ENCODE measurements around the gene FHDC1.
A peak's percentile ranks its signal among the peaks of the same experiment; 100 is the strongest.
"Not testable (repeated sequence)": the region's sequence is repeated elsewhere in the genome, so short reads cannot be mapped to it uniquely, and the experiment has no call there.

Gene FHDC1
- 0.24 to 0.56 reads per million in 2 donors for total RNA-seq

- DNase-seq = no peak
These were observed at the start of gene FHDC1 for GRCh38 chr4:152935631-152936445. Gene FHDC1, plus strand, starts transcription at chr4:152936323. Its CDS starts 6,735 bp downstream, at chr4:152943058.

DNA sequence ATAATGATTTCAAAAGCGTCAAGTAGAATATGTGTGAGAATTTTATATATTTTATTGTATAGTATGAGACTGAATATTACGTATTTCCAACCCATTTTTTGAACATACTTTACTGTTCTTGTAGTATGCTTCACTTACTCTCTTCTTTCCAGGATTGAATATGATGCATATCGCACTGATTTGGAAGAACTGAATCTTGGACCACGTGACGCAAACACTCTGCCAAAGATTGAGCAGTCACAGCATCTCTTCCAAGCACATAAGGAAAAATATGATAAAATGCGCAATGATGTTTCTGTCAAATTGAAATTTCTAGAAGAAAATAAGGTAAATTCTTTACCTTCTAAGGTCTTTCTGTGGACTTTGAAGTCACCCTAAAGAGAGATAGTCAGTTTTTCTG lies 48.1 kb upstream of the FHDC1 start:
- no peak for DNase-seq

DNA sequence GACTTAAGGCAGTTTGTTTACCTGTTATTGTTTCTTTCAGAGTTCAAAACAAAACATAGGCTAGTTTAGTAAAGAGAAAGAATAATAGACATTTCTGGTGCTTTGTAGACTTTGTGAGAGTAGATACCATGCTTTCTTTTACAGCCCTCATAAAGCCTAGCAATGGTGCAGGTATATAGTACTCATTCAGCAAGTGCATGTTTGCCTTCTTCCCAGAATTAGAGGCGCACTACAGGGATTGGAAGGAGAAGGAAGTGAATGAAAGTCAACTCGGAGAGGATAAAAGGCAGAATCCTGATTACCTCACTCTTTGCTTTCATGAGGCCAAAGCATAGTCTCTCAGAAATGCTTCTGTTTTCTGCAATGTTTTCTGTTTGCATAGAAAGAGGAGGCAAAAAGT lies 43.1 kb upstream of the FHDC1 start:
- no peak for DNase-seq

DNA sequence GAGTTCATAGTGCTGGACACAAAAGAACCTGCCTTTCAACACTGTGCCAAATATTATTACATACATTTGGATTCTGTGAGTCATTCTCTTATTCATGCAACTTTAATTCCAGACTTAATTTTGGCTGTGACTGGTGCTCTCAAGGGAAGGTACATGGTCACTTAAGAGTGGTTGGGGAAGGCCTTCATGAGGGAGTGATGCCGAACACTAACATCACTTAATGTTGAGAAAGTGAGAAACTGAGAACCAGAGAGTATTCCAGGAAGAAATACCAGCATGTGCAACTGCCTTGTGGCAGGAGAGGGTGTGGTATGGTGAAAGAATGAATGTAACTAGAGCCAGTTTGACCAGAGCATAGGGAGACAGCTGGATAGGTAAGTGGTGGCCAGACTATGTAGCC lies 41.5 kb upstream of the FHDC1 start:
- no peak for DNase-seq

DNA sequence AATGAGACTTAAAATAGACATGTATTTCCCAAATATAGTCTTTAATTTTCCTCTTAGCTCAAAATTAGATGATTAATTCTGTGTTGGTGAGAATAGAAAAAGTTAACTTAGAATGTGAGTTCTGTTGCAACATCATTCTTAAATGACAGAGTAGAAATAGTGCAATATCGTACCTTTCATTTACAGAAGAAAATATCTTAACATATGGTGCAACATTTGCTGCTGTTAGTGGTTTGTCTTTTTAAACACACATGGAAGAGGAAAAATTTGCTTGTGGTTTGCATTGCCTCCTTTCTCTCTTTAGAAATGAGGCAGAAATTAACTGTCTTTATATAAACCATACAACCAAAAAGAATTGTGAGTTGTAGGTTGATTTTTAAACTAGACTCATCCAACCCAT lies 39.3 kb upstream of the FHDC1 start:
- no peak for DNase-seq

DNA sequence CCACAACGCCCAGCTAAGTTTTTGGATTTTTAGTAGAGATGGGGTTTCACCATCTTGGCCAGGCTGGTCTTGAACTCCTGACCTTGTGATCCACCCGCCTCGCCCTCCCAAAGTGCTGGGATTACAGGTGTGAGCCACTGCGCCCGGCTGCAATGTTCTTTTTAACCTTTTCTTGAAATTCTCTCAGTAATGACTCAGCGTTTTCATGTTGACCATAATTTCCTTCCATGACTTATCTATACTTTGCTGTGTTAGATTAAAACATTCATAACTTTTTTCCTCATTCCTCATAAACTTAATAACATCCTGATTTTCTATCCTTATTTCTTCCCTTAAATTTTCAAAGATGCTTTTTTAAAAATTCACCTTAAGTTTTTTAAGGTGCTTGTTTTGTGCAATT lies 38.0 kb upstream of the FHDC1 start:
- DNase-seq = not testable (repeated sequence)

- DNase-seq = no peak
These were observed 37.5 kb upstream of the FHDC1 start for GRCh38 chr4:152898606-152899005.

GRCh38 chr4:152900395-152900794 lies 35.7 kb upstream of the FHDC1 start:
- DNase-seq = no peak

DNA sequence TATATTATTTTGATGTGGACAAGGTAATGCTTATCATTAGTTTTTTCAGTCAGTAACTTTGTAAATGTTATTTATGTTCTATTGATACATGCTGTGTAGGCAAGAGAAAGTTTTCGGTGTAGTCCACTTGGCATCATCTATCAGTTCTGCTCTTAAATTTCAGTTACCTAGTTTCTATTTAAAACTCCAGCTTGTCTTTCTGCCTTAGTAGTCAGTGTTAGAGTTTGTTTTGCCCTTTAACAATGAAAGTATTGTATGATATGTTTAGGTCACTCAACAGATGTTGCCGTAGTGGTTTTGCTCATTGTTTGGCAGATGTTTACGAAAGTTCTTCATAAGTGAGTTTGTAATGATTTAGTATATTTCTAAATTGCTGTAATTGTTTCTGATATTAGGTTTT lies 34.9 kb upstream of the FHDC1 start:
- DNase-seq = no peak

GRCh38 chr4:152903658-152904057 lies 32.5 kb upstream of the FHDC1 start:
- no peak for DNase-seq

GRCh38 chr4:152909901-152910300 lies 26.2 kb upstream of the FHDC1 start:
- DNase-seq = no peak

DNA sequence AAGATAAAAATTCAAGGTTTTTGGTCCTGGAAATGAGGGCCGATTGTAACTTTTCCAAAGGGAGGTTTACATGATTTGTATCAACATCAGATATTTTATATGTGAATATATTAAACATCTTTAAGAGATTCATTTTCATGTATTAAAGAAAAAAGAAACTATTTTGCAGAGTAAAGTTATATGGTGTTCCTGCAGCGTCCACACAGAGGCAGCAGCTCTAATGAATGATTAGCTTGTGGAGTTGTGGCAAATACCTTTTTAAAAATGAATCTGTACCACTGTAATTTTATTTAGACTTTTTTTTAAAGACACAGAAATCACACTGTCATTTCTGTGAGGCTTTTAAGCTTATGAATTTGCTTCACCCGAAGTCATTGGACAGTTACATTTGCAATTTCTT lies 25.6 kb upstream of the FHDC1 start:
- no peak for DNase-seq

GRCh38 chr4:152917543-152918395 lies 18.4 kb upstream of the FHDC1 start:
- no peak for DNase-seq

DNA sequence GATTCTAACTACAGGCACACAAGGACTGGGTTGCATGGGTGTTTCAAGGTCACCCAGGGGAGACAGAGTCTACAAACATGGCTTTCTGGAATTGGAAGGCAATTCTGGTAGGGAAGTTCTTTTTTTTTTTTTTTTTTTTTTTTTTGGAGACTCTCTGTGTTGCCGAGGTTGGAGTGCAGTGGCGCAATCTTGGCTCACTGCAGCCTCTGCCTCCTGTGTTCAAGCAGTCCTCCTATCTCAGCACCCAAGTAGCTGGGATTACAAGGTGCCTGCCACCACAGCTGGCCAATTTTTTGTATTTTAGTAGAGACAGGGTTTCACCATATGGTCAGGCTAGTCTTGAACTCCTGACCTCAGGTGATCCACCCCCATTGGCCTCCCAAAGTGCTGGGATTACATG lies 16.3 kb upstream of the FHDC1 start:
- no peak for DNase-seq

DNA sequence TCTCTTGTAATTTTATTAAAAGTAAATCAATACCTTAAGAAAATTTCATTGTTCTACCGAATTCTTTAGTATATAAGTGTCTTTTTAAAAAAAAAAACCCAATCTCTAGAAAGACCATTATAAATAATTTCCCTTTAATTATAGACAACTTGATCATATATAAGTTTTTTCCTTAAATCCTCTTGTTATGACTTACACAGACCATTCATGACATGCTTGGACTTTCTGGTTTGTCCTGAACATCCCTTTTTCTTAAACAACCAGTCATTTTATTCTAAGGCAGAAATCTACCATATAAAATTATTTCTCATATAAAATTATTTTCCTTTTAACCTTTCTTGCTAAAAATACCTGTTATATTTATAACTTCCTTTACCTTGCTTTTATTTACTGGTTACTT lies 15.4 kb upstream of the FHDC1 start:
- DNase-seq = no peak

GRCh38 chr4:152921284-152921683 lies 14.8 kb upstream of the FHDC1 start:
- no peak for DNase-seq

DNA sequence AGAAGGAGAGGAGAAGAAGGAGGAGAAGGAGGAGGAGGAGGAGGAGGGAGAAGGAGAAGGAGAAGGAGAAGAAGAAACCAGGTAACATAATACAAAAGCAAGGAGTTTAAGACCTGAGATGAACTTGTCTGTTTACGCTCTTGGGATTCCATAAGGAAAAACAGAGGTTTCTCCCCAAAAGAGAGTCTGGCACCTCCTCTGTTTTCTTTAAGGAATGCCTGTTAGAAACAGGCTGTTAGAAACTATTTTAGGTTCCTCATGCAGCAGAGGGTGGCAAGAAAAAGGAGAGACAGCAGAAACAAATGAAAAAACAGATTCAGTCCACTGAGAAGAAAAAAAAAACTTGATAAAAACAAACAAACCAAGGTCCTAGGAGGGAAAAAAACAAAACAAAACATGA lies 10.3 kb upstream of the FHDC1 start:
- DNase-seq = no peak

DNA sequence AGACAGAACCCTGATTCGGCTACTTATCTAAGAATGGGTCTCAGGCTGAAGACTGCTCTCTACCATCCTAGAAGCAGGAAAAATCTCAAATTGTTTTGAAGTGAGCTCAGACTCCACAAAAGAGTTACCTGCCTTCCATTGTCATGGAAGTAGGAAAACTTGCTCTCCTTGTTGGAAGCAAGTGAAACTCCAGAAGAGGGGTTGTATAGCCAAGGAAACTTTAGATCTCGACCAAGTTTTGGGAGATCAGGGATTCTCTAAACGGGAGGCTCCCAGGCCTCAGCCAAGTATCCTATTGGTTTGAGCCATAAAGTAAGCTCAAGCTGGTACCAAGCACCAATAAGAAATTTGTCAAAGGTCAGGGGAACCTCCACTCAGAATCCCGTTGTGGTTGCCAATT lies 9.2 kb upstream of the FHDC1 start:
- no peak for DNase-seq

GRCh38 chr4:152927737-152928136 lies 8.4 kb upstream of the FHDC1 start:
- no peak for DNase-seq

DNA sequence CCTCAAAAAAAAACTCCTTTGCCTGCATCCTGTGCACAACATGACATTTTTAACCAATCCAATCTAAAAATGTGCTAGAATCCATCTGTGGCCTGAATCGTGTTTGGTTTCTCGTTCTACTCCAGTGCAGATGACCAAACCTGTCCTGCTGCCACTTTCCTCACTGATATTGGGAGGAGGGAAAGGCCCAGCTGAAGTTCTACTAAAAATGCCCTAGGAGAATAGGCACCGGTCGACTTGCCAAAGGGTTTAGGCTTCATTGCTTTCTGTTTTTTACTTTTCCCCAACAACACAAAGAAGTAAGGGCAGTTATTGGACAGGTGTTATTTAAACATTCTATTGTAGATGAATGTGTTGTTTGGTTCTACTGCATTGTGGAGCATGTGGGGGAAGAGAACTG lies 7.8 kb upstream of the FHDC1 start:
- no peak for DNase-seq

DNA sequence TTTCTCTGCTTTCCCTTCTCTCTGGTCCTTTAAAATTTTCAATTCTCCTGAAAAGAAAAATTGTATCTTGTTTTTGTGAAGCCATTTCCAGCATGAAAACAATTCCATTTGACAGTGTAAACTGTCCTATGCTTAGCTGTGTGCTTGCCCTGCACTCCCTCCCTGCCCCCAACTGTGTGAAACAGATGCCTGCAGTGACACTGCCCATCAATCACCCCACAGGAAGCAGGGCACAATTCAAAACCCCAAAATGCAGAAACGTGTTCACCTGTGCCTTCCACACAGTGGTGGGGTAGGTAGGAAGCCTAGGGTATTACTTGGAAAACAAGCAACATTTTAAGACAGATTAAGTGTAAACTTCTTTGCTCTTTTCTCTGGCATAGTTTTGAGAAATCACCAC lies 6.2 kb upstream of the FHDC1 start:
- no peak for DNase-seq

- DNase-seq = no peak
These were observed 980 bp upstream of the FHDC1 start for GRCh38 chr4:152935143-152935542.

DNA sequence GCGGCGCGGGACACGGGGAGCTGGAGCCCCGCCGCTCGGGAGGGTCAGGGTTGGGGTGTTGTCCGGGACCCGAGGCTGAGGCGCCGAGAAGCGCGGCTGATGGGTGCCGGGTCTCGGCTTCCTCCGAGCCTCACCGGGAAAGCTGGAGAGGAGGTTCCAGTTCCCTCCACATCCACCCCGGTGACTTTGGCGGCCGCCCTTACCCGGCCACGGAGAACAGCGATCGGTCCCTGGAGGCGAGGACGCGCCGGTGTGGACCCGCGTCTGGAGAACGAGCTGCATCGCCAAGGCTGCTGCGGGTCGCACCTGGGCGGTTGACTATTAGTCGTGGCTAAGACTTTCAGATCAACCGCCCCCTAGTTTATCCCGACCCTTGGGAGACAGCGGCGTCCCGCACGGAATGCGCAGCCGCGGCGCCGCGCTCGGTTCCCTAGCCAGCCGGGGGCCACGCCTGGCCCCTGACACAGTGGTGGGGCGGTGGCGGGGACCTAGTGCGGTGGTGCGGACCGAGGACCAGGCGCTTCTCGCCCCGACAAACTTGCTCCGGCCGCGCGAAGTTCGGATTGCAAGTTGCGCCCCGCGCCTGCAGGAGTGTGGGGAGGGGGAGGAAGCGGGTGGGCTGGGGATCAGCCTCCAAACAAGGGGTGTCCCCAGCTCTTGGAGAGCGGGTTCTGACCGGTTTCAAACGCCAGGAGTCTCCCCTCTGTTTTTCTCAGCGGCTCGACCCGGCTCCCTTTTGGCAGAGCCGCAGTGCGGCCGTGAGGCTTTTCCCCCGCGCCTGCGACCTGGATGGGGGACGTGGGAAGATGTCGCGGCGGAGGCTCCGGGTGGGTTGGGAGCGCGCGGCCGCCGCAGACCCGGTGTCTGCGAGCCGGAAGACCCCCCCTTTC lies 568 bp downstream of the FHDC1 start:
- peak; percentile 1 for DNase-seq

Data from T-helper 9 cell (primary cell).